ENCODE measurements around the gene PEX6. TPM values are rescaled to one million over a fixed set of nuclear protein-coding genes. Genes with fewer than 3 reads are reported as not detected.

PEX6 gene
- total RNA-seq, 2 experiments from 2014 or later: 23.8 to 24.7 TPM

DNA sequence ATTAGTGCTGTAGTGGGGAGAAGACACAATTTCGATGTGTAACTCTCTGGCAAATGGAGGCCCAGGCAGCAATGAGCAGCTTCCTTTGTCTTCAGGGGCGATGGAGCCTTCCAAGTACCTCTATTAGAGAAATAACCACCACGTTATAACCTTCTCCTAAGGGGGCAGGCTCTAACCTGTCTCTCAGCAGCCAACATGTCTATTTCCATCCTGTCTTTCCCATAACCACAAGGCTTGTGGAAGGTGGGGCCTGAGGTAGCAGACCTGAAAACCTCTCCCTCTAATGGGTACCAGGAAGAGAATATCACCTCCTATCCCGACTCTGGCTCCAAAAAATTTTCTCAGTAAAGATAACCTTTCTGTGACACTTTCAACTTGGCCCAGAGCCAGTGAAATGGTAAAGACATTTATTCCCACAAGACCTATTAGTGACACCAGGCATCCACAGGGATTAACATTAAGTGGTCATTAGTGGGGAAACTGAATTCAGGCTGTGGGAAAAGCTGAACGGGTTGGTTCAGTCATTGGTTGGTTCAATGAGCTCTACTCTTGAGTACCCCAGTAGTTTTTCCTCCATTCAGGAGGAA, 4.0 kb downstream of the PEX6 start:
- peaks cover 22% of the 10 kb centered on the region for H3K36me3 ChIP-seq (ENCODE audit: insufficient read depth, low read length)
- ChIA-PET POLR2A (interaction anchor here (1.0 kb wide), 2 partner anchors 39 to 46 kb away, joined by 3 read pairs; partner anchors contain the start of gene KLHDC3), CTCF (ENCODE audit: unreplicated experiment) (no interaction called here)
- no peak overlapping the region for H3K4me3 ChIP-seq (ENCODE audit: low read depth, low read length, poor library complexity, severe bottlenecking)
- H3K9me3 ChIP-seq (ENCODE audit: low read length): no peaks in the 10 kb centered on the region
- intact Hi-C loops (cut with micrococcal nuclease; ENCODE audit: unreplicated experiment): no loop called here
- BruUV-seq (replicated peaks): no TSS peak
- no peak overlapping the region for H3K27ac ChIP-seq (ENCODE audit: low read depth, low read length, poor library complexity, severe bottlenecking)
- H2AFZ ChIP-seq (ENCODE audit: low read length): no peak overlapping the region
- peaks cover 22% of the 10 kb centered on the region for H3K4me1 ChIP-seq (ENCODE audit: insufficient read depth, low read length, poor library complexity, severe bottlenecking)
- peaks cover 22% of the 10 kb centered on the region; the same call in 1 of the 2 replicates for H3K79me2 ChIP-seq (ENCODE audit: insufficient read depth, low read depth, low read length)
- DNase-seq (ENCODE audit: low spot score): no peak
- no peaks in the 10 kb centered on the region for H3K9me2 ChIP-seq (ENCODE audit: insufficient read depth, low read length)
- H4K20me1 ChIP-seq (ENCODE audit: insufficient read depth, low read length): no peaks in the 10 kb centered on the region
- TF ChIP-seq EZH2phosphoT487 (IDR thresholded peaks at IDR 0.05; ENCODE audit: borderline replicate concordance, low read depth, low read length): no peak
- TF ChIP-seq, protein P1, sequence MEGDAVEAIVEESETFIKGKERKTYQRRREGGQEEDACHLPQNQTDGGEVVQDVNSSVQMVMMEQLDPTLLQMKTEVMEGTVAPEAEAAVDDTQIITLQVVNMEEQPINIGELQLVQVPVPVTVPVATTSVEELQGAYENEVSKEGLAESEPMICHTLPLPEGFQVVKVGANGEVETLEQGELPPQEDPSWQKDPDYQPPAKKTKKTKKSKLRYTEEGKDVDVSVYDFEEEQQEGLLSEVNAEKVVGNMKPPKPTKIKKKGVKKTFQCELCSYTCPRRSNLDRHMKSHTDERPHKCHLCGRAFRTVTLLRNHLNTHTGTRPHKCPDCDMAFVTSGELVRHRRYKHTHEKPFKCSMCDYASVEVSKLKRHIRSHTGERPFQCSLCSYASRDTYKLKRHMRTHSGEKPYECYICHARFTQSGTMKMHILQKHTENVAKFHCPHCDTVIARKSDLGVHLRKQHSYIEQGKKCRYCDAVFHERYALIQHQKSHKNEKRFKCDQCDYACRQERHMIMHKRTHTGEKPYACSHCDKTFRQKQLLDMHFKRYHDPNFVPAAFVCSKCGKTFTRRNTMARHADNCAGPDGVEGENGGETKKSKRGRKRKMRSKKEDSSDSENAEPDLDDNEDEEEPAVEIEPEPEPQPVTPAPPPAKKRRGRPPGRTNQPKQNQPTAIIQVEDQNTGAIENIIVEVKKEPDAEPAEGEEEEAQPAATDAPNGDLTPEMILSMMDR (conservative IDR thresholded peaks at IDR 0.05; ENCODE audit: low read length): no peak
- no peak overlapping the region for H3K4me2 ChIP-seq (ENCODE audit: low read length)

DNA sequence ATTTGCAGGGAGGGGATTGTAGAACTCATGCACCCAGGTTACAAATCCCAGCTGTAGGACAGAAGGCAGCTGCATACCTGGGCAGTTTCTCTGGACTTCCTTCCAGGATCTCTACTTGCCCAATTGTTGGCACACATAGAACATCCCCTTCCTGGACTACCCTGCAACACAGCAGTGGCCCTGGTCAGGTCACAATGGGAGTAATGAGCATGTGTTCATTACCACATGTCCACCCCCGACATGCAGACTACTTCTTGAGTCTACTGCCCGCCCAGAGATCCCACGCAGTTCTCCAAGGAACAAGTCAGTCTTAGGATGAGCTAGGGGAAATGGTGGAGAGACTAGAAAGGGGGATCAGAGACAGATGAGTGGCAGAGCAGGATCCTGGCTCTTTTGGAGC, 5.1 kb downstream of the PEX6 start:
- no peaks in the 10 kb centered on the region for H3K9me3 ChIP-seq (ENCODE audit: low read length)
- no peak overlapping the region for H3K4me2 ChIP-seq (ENCODE audit: low read length)
- H4K20me1 ChIP-seq (ENCODE audit: insufficient read depth, low read length): no peaks in the 10 kb centered on the region
- TF ChIP-seq, protein P1 (conservative IDR thresholded peaks at IDR 0.05; ENCODE audit: low read length): no peak
- TF ChIP-seq EZH2phosphoT487 (IDR thresholded peaks at IDR 0.05; ENCODE audit: borderline replicate concordance, low read depth, low read length): no peak
- no peak for DNase-seq (ENCODE audit: low spot score)
- no peak overlapping the region for H3K4me3 ChIP-seq (ENCODE audit: low read depth, low read length, poor library complexity, severe bottlenecking)
- peaks cover 14% of the 10 kb centered on the region for H3K4me1 ChIP-seq (ENCODE audit: insufficient read depth, low read length, poor library complexity, severe bottlenecking)
- ChIA-PET CTCF (ENCODE audit: unreplicated experiment) (no interaction called here), POLR2A (interaction anchor here (1.0 kb wide), 1 partner anchor 45 kb away, joined by 3 read pairs; no protein-coding TSS in a partner anchor)
- no TSS peak for BruUV-seq (replicated peaks)
- peaks cover 27% of the 10 kb centered on the region for H3K36me3 ChIP-seq (ENCODE audit: insufficient read depth, low read length)
- no peak overlapping the region for H3K27ac ChIP-seq (ENCODE audit: low read depth, low read length, poor library complexity, severe bottlenecking)
- H3K79me2 ChIP-seq (ENCODE audit: insufficient read depth, low read depth, low read length): peaks cover 22% of the 10 kb centered on the region; the same call in 1 of the 2 replicates
- no peaks in the 10 kb centered on the region for H3K9me2 ChIP-seq (ENCODE audit: insufficient read depth, low read length)
- intact Hi-C loops (cut with micrococcal nuclease; ENCODE audit: unreplicated experiment): no loop called here
- no peak overlapping the region for H2AFZ ChIP-seq (ENCODE audit: low read length)

DNA sequence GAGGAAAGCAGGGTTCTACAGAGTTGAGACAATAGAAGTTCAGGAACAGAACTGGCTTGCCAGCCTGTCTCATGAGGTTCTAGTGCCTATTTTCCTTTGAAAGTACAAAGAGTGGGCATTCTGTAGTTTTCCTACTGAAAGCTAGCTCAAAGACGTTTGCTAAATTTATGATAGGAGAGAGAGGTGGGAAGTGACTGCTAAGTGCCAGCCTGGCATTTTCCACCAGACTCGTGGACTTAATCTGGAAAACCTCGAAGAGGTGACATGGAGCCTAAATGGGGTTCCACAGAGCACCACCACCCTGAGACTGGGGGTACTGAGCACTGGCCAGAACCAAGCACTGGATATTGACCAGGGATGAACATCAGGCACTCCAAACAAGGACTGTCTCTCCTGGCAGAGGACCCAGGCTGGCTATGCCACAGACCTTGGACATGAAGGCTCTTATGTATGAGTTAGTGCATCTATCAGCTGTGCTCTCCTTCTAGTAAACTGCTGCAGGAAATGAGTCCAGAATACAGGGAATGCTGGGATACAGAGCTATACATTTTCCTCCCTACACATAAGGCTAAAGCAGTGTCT, 7.1 kb downstream of the PEX6 start:
- H3K9me3 ChIP-seq (ENCODE audit: low read length): no peaks in the 10 kb centered on the region
- peaks cover under 1% of the 10 kb centered on the region for H3K4me1 ChIP-seq (ENCODE audit: insufficient read depth, low read length, poor library complexity, severe bottlenecking)
- intact Hi-C loops (cut with micrococcal nuclease; ENCODE audit: unreplicated experiment): no loop called here
- no peak overlapping the region for H3K4me2 ChIP-seq (ENCODE audit: low read length)
- POLR2A ChIA-PET: interaction anchor here (1.8 kb wide), 1 partner anchor 12 kb away, joined by 9 read pairs; the partner anchor contains the start of gene PPP2R5D
- no peaks in the 10 kb centered on the region for H3K9me2 ChIP-seq (ENCODE audit: insufficient read depth, low read length)
- H3K27ac ChIP-seq (ENCODE audit: low read depth, low read length, poor library complexity, severe bottlenecking): no peak overlapping the region
- TF ChIP-seq EZH2phosphoT487 (IDR thresholded peaks at IDR 0.05; ENCODE audit: borderline replicate concordance, low read depth, low read length): no peak
- TF ChIP-seq, protein P1 (conservative IDR thresholded peaks at IDR 0.05; ENCODE audit: low read length): no peak
- H3K79me2 ChIP-seq (ENCODE audit: insufficient read depth, low read depth, low read length): peaks cover 4% of the 10 kb centered on the region; the same call in 1 of the 2 replicates
- peaks cover 27% of the 10 kb centered on the region for H3K36me3 ChIP-seq (ENCODE audit: insufficient read depth, low read length)
- H3K4me3 ChIP-seq (ENCODE audit: low read depth, low read length, poor library complexity, severe bottlenecking): no peak overlapping the region
- H4K20me1 ChIP-seq (ENCODE audit: insufficient read depth, low read length): no peaks in the 10 kb centered on the region
- H2AFZ ChIP-seq (ENCODE audit: low read length): no peak overlapping the region
- CTCF ChIA-PET (ENCODE audit: unreplicated experiment): no interaction called here
- no TSS peak for BruUV-seq (replicated peaks)
- DNase-seq (ENCODE audit: low spot score): no peak
